IPS DF 6.9 (cell line): ENCODE measurements around the gene SPACA7.
A peak's percentile ranks its signal among the peaks of the same experiment; 100 is the strongest.

Experiments
- DNase-seq: peaks from one replicate; pipeline ENCODE4 v3.0.0-alpha.2; 2013; ENCODE audit warnings: low read depth, low spot score
- H3K27ac ChIP-seq: one replicate; pipeline ENCODE4 v1.5.1; 2013; ENCODE audit warnings: low read length, control low read depth
- H3K27me3 ChIP-seq: 2 replicates; pipeline ENCODE4 v1.6.1; 2013; ENCODE audit warnings: mild to moderate bottlenecking, low read length; ENCODE audit not compliant: control insufficient read depth, insufficient read depth
- H3K36me3 ChIP-seq: 2 replicates; pipeline ENCODE4 v1.6.1; 2013; ENCODE audit warnings: low read length; ENCODE audit not compliant: control insufficient read depth, insufficient read depth
- H3K4me1 ChIP-seq: 2 replicates; pipeline ENCODE4 v1.6.1; 2013; ENCODE audit warnings: low read length; ENCODE audit not compliant: control insufficient read depth, insufficient read depth
- H3K4me3 ChIP-seq: 2 replicates; pipeline ENCODE4 v1.5.1; 2013; ENCODE audit warnings: mild to moderate bottlenecking, low read length
- H3K9me3 ChIP-seq: 2 replicates; pipeline ENCODE4 v1.6.1; 2013; ENCODE audit warnings: low read length, inconsistent platforms; ENCODE audit not compliant: control insufficient read depth, insufficient read depth
- WGBS: extraction: QIAGEN DNeasy Blood & Tissue Kit; methylation state at CpG from one replicate; pipeline ENCODE4 v1.1.7; 2013; ENCODE audit warnings: mixed read lengths, missing lambda C conversion rate; ENCODE audit not compliant: insufficient read length, insufficient coverage; 5-methylcytosine and 5-hydroxymethylcytosine counted together

SPACA7 gene

GRCh38 chr13:112441226-112441625, 65.1 kb downstream of the SPACA7 start:
- no peaks in the 10 kb centered on the region for H3K9me3 ChIP-seq
- no CpG with 5 or more reads among the region's 17 CpGs for WGBS
- H3K4me3 ChIP-seq, result no peak overlapping the region
- H3K36me3 ChIP-seq, result no peaks in the 10 kb centered on the region
- no peaks in the 10 kb centered on the region for H3K27me3 ChIP-seq
- H3K4me1 ChIP-seq, result no peaks in the 10 kb centered on the region
- DNase-seq, result no peak
- no peak overlapping the region for H3K27ac ChIP-seq

- WGBS, result no CpG with 5 or more reads among the region's 19 CpGs
- no peaks in the 10 kb centered on the region for H3K36me3 ChIP-seq
- H3K4me1 ChIP-seq, result no peaks in the 10 kb centered on the region
- H3K9me3 ChIP-seq, result no peaks in the 10 kb centered on the region
- no peaks in the 10 kb centered on the region for H3K27me3 ChIP-seq
- no peak for DNase-seq
- no peak overlapping the region for H3K27ac ChIP-seq
- no peak overlapping the region for H3K4me3 ChIP-seq
Observed at GRCh38 chr13:112441779-112442310, 65.7 kb downstream of the SPACA7 start.

DNA sequence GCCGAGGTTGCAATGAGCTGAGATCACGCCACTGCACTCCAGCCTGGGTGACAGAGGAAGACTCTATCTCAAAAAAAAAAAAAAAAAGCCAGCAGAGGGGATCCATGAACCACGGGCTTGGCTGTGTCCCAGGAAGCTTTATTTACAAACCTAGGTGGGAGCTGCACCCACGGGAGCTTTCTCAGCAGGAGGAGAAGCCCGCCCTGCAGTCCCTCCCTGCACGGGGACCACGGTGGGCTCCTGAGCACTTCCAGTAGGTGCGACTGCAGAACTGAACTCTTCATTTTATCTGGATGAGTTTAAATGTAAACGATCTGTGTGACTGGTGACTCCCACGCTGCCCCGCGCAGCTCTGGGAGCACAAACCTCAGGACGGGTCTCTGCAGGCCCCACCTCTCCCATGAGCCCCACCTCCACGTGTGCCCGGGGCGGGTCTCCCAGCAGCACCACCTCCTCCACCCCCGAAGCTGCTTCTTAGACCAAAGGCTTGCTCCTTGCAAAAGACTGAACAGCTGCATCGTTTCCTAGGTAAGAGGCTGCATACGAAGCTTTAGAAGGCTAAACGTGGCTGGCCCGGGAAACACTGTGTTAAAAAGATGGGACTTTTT, 66.4 kb downstream of the SPACA7 start:
- no CpG with 5 or more reads among the region's 21 CpGs for WGBS
- H3K27me3 ChIP-seq, result no peaks in the 10 kb centered on the region
- DNase-seq, result no peak
- no peaks in the 10 kb centered on the region for H3K4me1 ChIP-seq
- no peaks in the 10 kb centered on the region for H3K36me3 ChIP-seq
- H3K27ac ChIP-seq, result no peak overlapping the region
- H3K9me3 ChIP-seq, result no peaks in the 10 kb centered on the region
- no peak overlapping the region for H3K4me3 ChIP-seq

- H3K27me3 ChIP-seq, result no peaks in the 10 kb centered on the region
- DNase-seq, result no peak
- no peaks in the 10 kb centered on the region for H3K9me3 ChIP-seq
- no peak overlapping the region for H3K4me3 ChIP-seq
- no peaks in the 10 kb centered on the region for H3K36me3 ChIP-seq
- WGBS, result no CpG with 5 or more reads among the region's 31 CpGs
- H3K4me1 ChIP-seq, result peaks cover 1% of the 10 kb centered on the region; the same call in 1 of the 2 replicates
- H3K27ac ChIP-seq, result no peak overlapping the region
Observed at GRCh38 chr13:112443191-112443994, 67.2 kb downstream of the SPACA7 start.

DNA sequence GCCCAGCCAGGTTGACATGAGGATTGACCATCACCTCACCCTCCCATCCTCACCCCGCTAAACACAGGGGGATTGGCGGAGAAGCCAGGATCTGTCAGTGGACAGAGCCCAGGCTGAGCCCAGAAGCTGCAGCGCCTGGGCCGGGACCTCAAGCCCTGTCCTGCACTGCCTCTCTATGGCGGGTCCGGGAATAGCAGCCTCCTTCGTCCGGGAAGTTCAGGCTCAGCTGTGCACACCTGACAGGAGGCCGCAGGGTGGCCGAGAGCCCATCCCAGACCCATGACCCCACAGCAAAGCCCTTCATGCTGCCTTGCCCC, 67.8 kb downstream of the SPACA7 start:
- peak; percentile 63 for DNase-seq
- no peak overlapping the region for H3K4me3 ChIP-seq
- peaks cover 1% of the 10 kb centered on the region; the same call in 1 of the 2 replicates for H3K4me1 ChIP-seq
- no peaks in the 10 kb centered on the region for H3K36me3 ChIP-seq
- no CpG with 5 or more reads among the region's 10 CpGs for WGBS
- no peaks in the 10 kb centered on the region for H3K9me3 ChIP-seq
- no peak overlapping the region for H3K27ac ChIP-seq
- H3K27me3 ChIP-seq, result no peaks in the 10 kb centered on the region

GRCh38 chr13:112444416-112445399, 68.6 kb downstream of the SPACA7 start:
- no peaks in the 10 kb centered on the region for H3K27me3 ChIP-seq
- WGBS, result no CpG with 5 or more reads among the region's 42 CpGs

DNA sequence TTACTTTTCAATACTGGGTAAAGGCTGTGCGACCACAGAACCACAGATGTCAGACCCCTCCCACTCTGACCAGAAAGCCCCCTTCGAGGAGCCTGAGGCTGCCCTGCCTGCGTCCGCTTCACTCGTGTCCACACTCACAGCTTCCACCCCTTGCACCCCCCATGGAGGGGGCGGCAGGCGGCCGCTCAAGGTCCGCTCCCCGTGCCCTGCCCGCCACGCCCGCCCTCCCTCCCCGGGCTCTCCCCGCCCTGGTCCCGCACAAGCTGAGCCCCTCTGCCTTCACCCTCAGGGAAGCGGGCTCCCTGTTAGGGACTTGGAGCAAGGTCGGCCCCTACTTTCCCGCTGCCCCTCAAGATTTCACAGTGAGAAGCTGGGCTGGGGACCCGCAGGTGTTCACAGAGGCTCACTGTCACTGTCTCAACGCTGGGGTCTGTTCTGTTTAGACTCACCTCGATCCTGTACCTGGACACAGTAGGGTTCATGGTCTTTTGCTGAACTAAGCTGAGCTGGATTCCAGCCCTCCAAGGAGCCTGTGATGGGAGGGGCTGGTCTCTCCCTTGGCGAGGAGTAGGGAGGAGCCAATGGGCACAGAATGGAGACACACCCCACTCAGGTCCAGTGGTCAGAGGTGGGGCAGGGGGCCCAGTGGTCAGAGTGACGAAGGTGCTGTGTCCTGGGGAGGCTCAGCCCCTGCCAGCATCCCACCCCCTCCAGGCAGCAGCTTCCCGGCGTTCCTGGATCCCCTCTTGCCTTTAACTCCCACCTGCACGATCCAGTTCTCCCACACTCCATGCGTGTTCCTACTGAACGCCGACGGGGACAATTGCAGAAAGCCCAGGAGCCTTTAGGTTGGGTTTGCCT, 69.5 kb downstream of the SPACA7 start:
- no CpG with 5 or more reads among the region's 31 CpGs for WGBS
- Histone ChIP-seq H3K27me3 (no peaks in the 10 kb centered on the region), H3K9me3 (no peaks in the 10 kb centered on the region), H3K36me3 (no peaks in the 10 kb centered on the region), H3K4me3 (no peak overlapping the region), H3K4me1 (peaks cover 1% of the 10 kb centered on the region; the same call in 1 of the 2 replicates), H3K27ac (no peak overlapping the region)
- DNase-seq, result no peak

More at GRCh38 chr13:112444416-112445399, 68.6 kb downstream of the SPACA7 start:
- H3K4me1 ChIP-seq, result peaks cover 1% of the 10 kb centered on the region; the same call in 1 of the 2 replicates
- H3K9me3 ChIP-seq, result no peaks in the 10 kb centered on the region
- H3K27ac ChIP-seq, result no peak overlapping the region
- no peak overlapping the region for H3K4me3 ChIP-seq
- H3K36me3 ChIP-seq, result no peaks in the 10 kb centered on the region
- DNase-seq, result no peak

GRCh38 chr13:112446347-112446861, 70.2 kb downstream of the SPACA7 start:
- no peaks in the 10 kb centered on the region for H3K27me3 ChIP-seq

DNA sequence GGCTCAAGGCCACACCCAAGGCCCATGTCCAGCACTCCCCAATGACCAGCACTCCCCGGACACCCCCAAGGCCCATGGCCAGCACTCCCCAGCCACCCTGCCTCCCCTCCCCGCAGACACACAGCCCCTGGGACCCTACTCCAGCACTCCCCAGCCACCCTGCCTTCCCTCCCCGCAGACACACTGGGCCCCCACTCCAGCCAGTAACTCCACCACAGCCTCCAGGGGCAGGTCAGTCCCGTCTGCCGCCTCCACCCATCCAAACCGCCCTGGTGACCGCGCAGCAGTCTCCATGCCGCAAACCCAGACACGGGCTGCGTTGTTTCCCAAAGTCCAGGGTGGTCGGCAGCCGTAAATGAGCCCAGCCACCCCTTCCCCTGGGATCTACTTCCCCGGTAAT, 70.7 kb downstream of the SPACA7 start:
- no peaks in the 10 kb centered on the region for H3K27me3 ChIP-seq
- DNase-seq, result no peak

More at GRCh38 chr13:112446347-112446861, 70.2 kb downstream of the SPACA7 start:
- H3K27ac ChIP-seq, result no peak overlapping the region
- H3K4me1 ChIP-seq, result peaks cover 1% of the 10 kb centered on the region; the same call in 1 of the 2 replicates
- no peaks in the 10 kb centered on the region for H3K9me3 ChIP-seq
- DNase-seq, result no peak
- no CpG with 5 or more reads among the region's 12 CpGs for WGBS
- no peaks in the 10 kb centered on the region for H3K36me3 ChIP-seq
- H3K4me3 ChIP-seq, result no peak overlapping the region

More for the DNA sequence above, 70.7 kb downstream of the SPACA7 start:
- H3K4me1 ChIP-seq, result peaks cover 1% of the 10 kb centered on the region; the same call in 1 of the 2 replicates
- no peak overlapping the region for H3K27ac ChIP-seq
- no peak overlapping the region for H3K4me3 ChIP-seq
- no peaks in the 10 kb centered on the region for H3K36me3 ChIP-seq
- no peaks in the 10 kb centered on the region for H3K9me3 ChIP-seq
- WGBS, result no CpG with 5 or more reads among the region's 14 CpGs
